ENCODE results near the gene ZNF385C.

GRCh38 chr17:42061646-42062487, 36.4 kb downstream of the ZNF385C start:
- TF ChIP-seq REST (IDR thresholded peaks at IDR 0.05): no peak
- TF ChIP-seq CTCF (IDR thresholded peaks at IDR 0.05; ENCODE audit: low read depth, low read length, missing input control): no peak
- TF ChIP-seq, protein P1, sequence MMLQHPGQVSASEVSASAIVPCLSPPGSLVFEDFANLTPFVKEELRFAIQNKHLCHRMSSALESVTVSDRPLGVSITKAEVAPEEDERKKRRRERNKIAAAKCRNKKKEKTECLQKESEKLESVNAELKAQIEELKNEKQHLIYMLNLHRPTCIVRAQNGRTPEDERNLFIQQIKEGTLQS (IDR thresholded peaks at IDR 0.05): no peak
- TF ChIP-seq SP1 (IDR thresholded peaks at IDR 0.05): no peak
- TF ChIP-seq, protein P2, sequence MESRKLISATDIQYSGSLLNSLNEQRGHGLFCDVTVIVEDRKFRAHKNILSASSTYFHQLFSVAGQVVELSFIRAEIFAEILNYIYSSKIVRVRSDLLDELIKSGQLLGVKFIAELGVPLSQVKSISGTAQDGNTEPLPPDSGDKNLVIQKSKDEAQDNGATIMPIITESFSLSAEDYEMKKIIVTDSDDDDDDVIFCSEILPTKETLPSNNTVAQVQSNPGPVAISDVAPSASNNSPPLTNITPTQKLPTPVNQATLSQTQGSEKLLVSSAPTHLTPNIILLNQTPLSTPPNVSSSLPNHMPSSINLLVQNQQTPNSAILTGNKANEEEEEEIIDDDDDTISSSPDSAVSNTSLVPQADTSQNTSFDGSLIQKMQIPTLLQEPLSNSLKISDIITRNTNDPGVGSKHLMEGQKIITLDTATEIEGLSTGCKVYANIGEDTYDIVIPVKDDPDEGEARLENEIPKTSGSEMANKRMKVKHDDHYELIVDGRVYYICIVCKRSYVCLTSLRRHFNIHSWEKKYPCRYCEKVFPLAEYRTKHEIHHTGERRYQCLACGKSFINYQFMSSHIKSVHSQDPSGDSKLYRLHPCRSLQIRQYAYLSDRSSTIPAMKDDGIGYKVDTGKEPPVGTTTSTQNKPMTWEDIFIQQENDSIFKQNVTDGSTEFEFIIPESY (IDR thresholded peaks at IDR 0.05): no peak
- no peak for TF ChIP-seq JUND (IDR thresholded peaks at IDR 0.05)
- no peak for TF ChIP-seq EGR1 (IDR thresholded peaks at IDR 0.05; ENCODE audit: low read depth in 2 of 2)
- TF ChIP-seq MAX (IDR thresholded peaks at IDR 0.05): no peak
